K562 (cell line): ENCODE data around the gene HMG20B. TPM values are rescaled to one million over a fixed set of nuclear protein-coding genes. Genes with fewer than 3 reads are reported as not detected.
A peak's percentile ranks its signal among the peaks of the same experiment; 100 is the strongest.

ENCODE experiments used
- ARID1B ChIP-seq: fragments of 450-650 bp; IDR thresholded peaks from 2 replicates; pipeline ENCODE4 v1.6.1; 2016; ENCODE audit warnings: antibody characterized with exemption, mild to moderate bottlenecking, inconsistent platforms
- ARNT ChIP-seq, 2 experiments: fragments of 450-650 bp; IDR thresholded peaks; 2 replicates each; pipeline ENCODE4 v1.6.1; 2016; ENCODE audit warnings: mild to moderate bottlenecking in 1 of 2
- ATF4 ChIP-seq: fragments of 450-650 bp; formaldehyde crosslinking; IDR thresholded peaks from 2 replicates; pipeline ENCODE4 v1.4.0; 2022; ENCODE audit warnings: mild to moderate bottlenecking, moderate library complexity
- BCL6 ChIP-seq: fragments of 250-450 bp; sonication (Bioruptor Pico); IDR thresholded peaks from 2 replicates; pipeline ENCODE4 v1.4.0; 2020
- GATA2 ChIP-seq: sonication (generic); formaldehyde crosslinking; IDR thresholded peaks from 2 replicates; pipeline ENCODE4 v1.4.0; 2020; ENCODE audit warnings: mild to moderate bottlenecking, missing genetic modification reagents
- HMGN3 ChIP-seq: IDR thresholded peaks from 2 replicates; pipeline ENCODE4 v1.6.1; 2011; ENCODE audit warnings: borderline replicate concordance, low read depth, mild to moderate bottlenecking, mixed read lengths, low read length; ENCODE audit not compliant: insufficient read length; ENCODE audit errors: extremely low read depth
- KLF16 ChIP-seq: IDR thresholded peaks from 2 replicates; pipeline ENCODE4 v1.6.1; 2016; ENCODE audit warnings: antibody characterized with exemption
- NFE2 ChIP-seq: IDR thresholded peaks from 2 replicates; pipeline ENCODE4 v1.6.1; 2014; ENCODE audit warnings: antibody characterized with exemption, low read depth
- NFIX ChIP-seq: fragments of 250-450 bp; sonication (Bioruptor Pico); IDR thresholded peaks from 2 replicates; pipeline ENCODE4 v1.4.0; 2020; ENCODE audit warnings: low read depth, mild to moderate bottlenecking, moderate library complexity
- PHB2 ChIP-seq: fragments of 450-650 bp; IDR thresholded peaks from 2 replicates; pipeline ENCODE4 v1.6.1; 2017; ENCODE audit warnings: low read depth
- POLR2G ChIP-seq: fragments of 200-400 bp; formaldehyde crosslinking; IDR thresholded peaks from 2 replicates; pipeline ENCODE4 v1.6.1; 2017; ENCODE audit warnings: low read depth, mild to moderate bottlenecking, antibody characterized with exemption, low read length, moderate library complexity
- SIN3A ChIP-seq, 2 experiments: fragments of 150-350 bp in 1 of 2; IDR thresholded peaks; 2 replicates each; pipeline ENCODE4 v1.6.1; 2011 to 2016; ENCODE audit warnings: borderline replicate concordance in 2 of 2, low read depth in 2 of 2, low read length in 2 of 2, mild to moderate bottlenecking in 2 of 2, moderate library complexity in 2 of 2; ENCODE audit not compliant: control insufficient read depth in 1 of 2
- TEAD2 ChIP-seq: fragments of 450-650 bp; IDR thresholded peaks from 2 replicates; pipeline ENCODE4 v1.6.1; 2016; ENCODE audit warnings: missing genetic modification characterization, control low read depth, missing compliant biosample characterization
- THRB ChIP-seq: fragments of 450-650 bp; formaldehyde crosslinking; conservative IDR thresholded peaks from 2 replicates; pipeline ENCODE4 v1.4.0; 2022; ENCODE audit warnings: mild to moderate bottlenecking, missing genetic modification characterization
- ZNF174 ChIP-seq: fragments of 250-450 bp; sonication (Bioruptor Pico); IDR thresholded peaks from 2 replicates; pipeline ENCODE4 v1.4.0; 2020; ENCODE audit warnings: mild to moderate bottlenecking
- ZNF282 ChIP-seq: sonication (generic); formaldehyde crosslinking; IDR thresholded peaks from 2 replicates; pipeline ENCODE4 v1.8.1; 2023; ENCODE audit warnings: missing genetic modification reagents
- ZNF407 ChIP-seq: fragments of 450-650 bp; IDR thresholded peaks from 2 replicates; pipeline ENCODE4 v1.6.1; 2016; ENCODE audit warnings: low read depth
- ZNF586 ChIP-seq: fragments of 450-650 bp; formaldehyde crosslinking; conservative IDR thresholded peaks from 2 replicates; pipeline ENCODE4 v1.4.0; 2020; ENCODE audit warnings: mild to moderate bottlenecking, moderate library complexity
- ZNF589 ChIP-seq: fragments of 200-800 bp; sonication (Bioruptor generic); IDR thresholded peaks from 2 replicates; pipeline ENCODE4 v1.6.1; 2016; ENCODE audit warnings: low read depth, missing genetic modification characterization, missing compliant biosample characterization
- ZNF780A ChIP-seq: fragments of 250-450 bp; sonication (Bioruptor Pico); IDR thresholded peaks from 2 replicates; pipeline ENCODE4 v1.5.0; 2021; ENCODE audit warnings: mild to moderate bottlenecking
- polyA plus RNA-seq, 8 experiments: library from polyadenylated mRNA; depleted of rRNA in 4 of 8; stranded (reverse) in 5 of 8; unstranded in 3 of 8; fragments of >200 nt; fragmentation: Nextera tagmentation in 2 of 8; fragmentation: Illumina TruSeq in 1 of 8; extraction: Ambion mirVana in 2 of 8; extraction: Trizol in 1 of 8; gene quantifications; 2 replicates each; pipeline versions ENCODE4 v1.2.1 to v1.2.3, GENCODE V29; 2011 to 2014; ENCODE audit warnings: inconsistent platforms in 1 of 8, missing spikeins in 1 of 8
- total RNA-seq, 7 experiments: library from RNA; depleted of rRNA in 6 of 7; stranded (reverse); fragments of >200 nt in 6 of 7; fragmentation: Illumina TruSeq in 2 of 7; extraction: Trizol in 2 of 7; gene quantifications; 2 replicates each; pipeline versions ENCODE4 v1.2.1 to v1.2.3, GENCODE V29; 2011 to 2021; ENCODE audit warnings: low replicate concordance in 1 of 7

HMG20B gene
- total and polyA plus RNA-seq, 9 of the 15 experiments (the other 6 are each of a cell fraction or from before 2014, with no cell fraction given), result 0.35 to 172 (median 38.6) TPM

GRCh38 chr19:3608079-3608641, 35.4 kb downstream of the HMG20B start (continued):
- TF ChIP-seq ZNF407 (no peak), NFIX (no peak), ZNF282 (CRISPR knock-in tag) (no peak), PHB2 (no peak), ZNF586 (no peak), THRB (CRISPR knock-in tag) (0 out of 2 replicates have a peak, but pooled peaks have one; percentile 47), ARNT (IDR thresholded peaks at IDR 0.05) (peak; percentile 66 to 84; a peak in 2 of 4 replicates), ZNF589 (CRISPR knock-in tag) (no peak), ATF4 (CRISPR knock-in tag) (0 out of 2 replicates have a peak, but pooled peaks have one; percentile 9), TEAD2 (tag) (no peak), ZNF780A (CRISPR knock-in tag) (no peak), ARID1B (peak; percentile 64; the same call in 1 of the 2 replicates), SIN3A (IDR thresholded peaks at IDR 0.05; ENCODE audit: borderline replicate concordance in 2 of 2, control insufficient read depth in 1 of 2, low read depth in 2 of 2, low read length in 2 of 2) (no peak), GATA2 (CRISPR knock-in tag) (no peak), POLR2G (no peak), NFE2 (0 out of 2 replicates have a peak, but pooled peaks have one; percentile 18), ZNF174 (no peak), KLF16 (no peak), HMGN3 (peak; percentile 9), BCL6 (CRISPR knock-in tag) (no peak)
